Natural killer cell treated with Interleukin-12 subunit alpha and Interleukin-12 subunit beta and Interleukin-15 and Interleukin-18, amount 100 ng/mL, for 72 hours (primary cell): ENCODE measurements around the gene PHLDB1. TPM values are rescaled to one million over a fixed set of nuclear protein-coding genes. Genes with fewer than 3 reads are reported as not detected.
A peak's percentile ranks its signal among the peaks of the same experiment; 100 is the strongest.

Experiments
- ATAC-seq, 2 donors: fragments of 150-1000 bp; cut with Tn5 transposase in 1 of 2; sonication (Bioruptor Pico), chemical (Tn5 transposase) in 1 of 2; 2 replicates each; pipeline ENCODE4 v1.10.0; 2021
- DNase-seq: peaks from one replicate; pipeline ENCODE4 v3.0.0; 2022; ENCODE audit warnings: low spot score
- H3K27ac Mint-ChIP-seq, 2 donors: 1 replicate in 1 of 2; 2 replicates in 1 of 2; pipeline ENCODE4 v1.8.0; 2022; ENCODE audit warnings: mixed read lengths in 2 of 2, mild to moderate bottlenecking in 1 of 2, moderate library complexity in 1 of 2
- H3K27me3 Mint-ChIP-seq, 2 donors: 1 replicate in 1 of 2; 2 replicates in 1 of 2; pipeline ENCODE4 v1.8.0; 2022; ENCODE audit warnings: mixed read lengths in 2 of 2
- H3K36me3 Mint-ChIP-seq: one replicate; pipeline ENCODE4 v1.8.0; 2022; ENCODE audit warnings: mixed read lengths
- H3K4me1 Mint-ChIP-seq, 2 donors: 1 replicate in 1 of 2; 2 replicates in 1 of 2; pipeline ENCODE4 v1.8.0; 2022; ENCODE audit warnings: low read depth in 2 of 2, mixed read lengths in 2 of 2, mild to moderate bottlenecking in 1 of 2
- H3K4me3 Mint-ChIP-seq: one replicate; pipeline ENCODE4 v1.8.0; 2022; ENCODE audit warnings: mixed read lengths
- H3K9me3 Mint-ChIP-seq: 2 replicates; pipeline ENCODE4 v1.8.0; 2022; ENCODE audit warnings: mixed read lengths
- total RNA-seq, 2 donors: library from RNA; stranded (reverse); gene quantifications; one replicate each; pipeline ENCODE4 v1.2.3, GENCODE V29; 2022

PHLDB1 gene
- total RNA-seq, 2 donors from 2014 or later: 0.98 to 2.6 TPM

GRCh38 chr11:118689852-118690552 lies 82.6 kb downstream of the PHLDB1 start:
- peak overlapping the region; percentile 75 for H3K4me3 Mint-ChIP-seq
- H3K27me3 Mint-ChIP-seq: peaks cover 5 to 14% of the 10 kb centered on the region in 2 donors
- H3K4me1 Mint-ChIP-seq: peaks cover 30 to 43% of the 10 kb centered on the region in 2 donors
- H3K36me3 Mint-ChIP-seq: no peaks in the 10 kb centered on the region
- DNase-seq (peak; percentile 87), ATAC-seq (peak; percentile 91 to 95)
- H3K27ac Mint-ChIP-seq: no peak overlapping the region
- H3K9me3 Mint-ChIP-seq: no peaks in the 10 kb centered on the region

GRCh38 chr11:118690553-118691304 lies 83.3 kb downstream of the PHLDB1 start:
- DNase-seq (no peak), ATAC-seq (no peak)
- Mint-ChIP-seq H3K4me3 (peak overlapping the region; percentile 75), H3K27ac (peak overlapping the region; percentile 14 to 27), H3K36me3 (no peaks in the 10 kb centered on the region), H3K4me1 (peaks cover 30 to 43% of the 10 kb centered on the region in 2 donors), H3K27me3 (peaks cover 0 to 10% of the 10 kb centered on the region in 2 donors), H3K9me3 (no peaks in the 10 kb centered on the region)

DNA sequence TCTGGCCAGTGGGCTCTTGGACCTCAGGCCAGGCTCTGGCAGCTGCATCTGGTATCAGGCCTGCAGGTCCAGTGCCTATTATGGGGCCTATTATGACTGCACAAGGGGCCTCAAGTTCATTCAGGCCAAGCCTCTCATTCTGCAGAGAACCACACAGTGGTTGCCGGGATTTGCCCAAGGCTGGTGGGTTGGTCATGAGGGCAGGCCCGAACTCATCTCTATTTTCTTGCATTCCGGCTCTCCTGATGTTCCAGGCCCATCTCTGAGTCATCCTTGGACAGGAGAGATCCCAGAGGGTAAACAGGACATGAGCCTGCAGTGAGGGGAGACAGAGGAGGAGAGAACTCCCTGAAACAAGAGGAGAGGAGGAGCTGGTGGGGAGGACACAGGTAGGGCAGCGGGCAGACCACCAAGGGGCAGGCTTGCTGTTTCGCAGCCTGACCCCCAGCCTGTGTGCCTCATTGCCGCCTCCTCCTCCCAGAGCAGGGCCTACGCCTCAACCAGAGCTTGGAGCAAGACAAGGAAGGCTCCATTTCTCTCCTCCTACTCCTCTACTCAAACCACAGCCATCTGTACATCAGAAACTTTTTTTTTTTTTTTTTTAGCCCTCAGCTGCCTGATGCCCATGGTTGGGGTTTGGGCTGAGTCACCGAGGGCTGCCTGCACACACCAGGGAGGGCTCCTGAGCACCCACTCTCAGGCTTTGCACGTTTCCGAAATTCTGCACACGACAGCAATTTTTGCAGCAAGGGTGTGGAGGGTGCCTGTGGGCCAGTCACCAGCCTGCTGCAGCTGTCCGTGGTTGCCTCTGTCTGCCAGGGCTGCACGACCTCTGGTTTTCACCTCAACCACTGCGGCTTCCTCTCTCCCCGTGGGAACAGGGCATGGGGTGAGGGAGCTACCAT lies 84.8 kb downstream of the PHLDB1 start:
- H3K27ac Mint-ChIP-seq: peak overlapping the region in 1 of 2 donors; percentile 36
- peaks cover 30 to 43% of the 10 kb centered on the region in 2 donors for H3K4me1 Mint-ChIP-seq
- peak; percentile 25 to 73 for ATAC-seq
- H3K27me3 Mint-ChIP-seq: peaks cover 0 to 6% of the 10 kb centered on the region in 2 donors
- H3K9me3 Mint-ChIP-seq: no peaks in the 10 kb centered on the region
- H3K36me3 Mint-ChIP-seq: no peaks in the 10 kb centered on the region
- DNase-seq: no peak
- H3K4me3 Mint-ChIP-seq: peak overlapping the region; percentile 55

DNA sequence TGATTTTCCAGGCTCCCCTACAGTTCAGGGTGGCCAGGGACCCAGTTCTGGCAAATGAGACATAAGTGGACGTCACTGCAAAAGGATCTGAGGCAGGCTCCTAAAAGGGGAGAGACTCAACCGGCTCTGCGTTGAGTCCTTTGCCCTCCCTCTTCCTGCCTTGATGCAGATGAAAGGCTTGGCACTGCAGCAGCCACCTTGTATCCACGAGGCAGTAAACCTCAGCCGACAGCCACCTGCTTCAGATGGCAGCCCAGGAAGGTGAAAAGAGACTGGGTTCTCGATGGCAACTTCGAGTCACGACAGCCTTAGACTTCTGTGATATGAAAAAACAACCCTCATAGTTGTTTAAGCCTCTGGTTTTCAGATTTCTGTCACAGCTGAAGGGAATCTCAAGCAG lies 86.8 kb downstream of the PHLDB1 start:
- Mint-ChIP-seq H3K4me1 (peaks cover 31 to 33% of the 10 kb centered on the region in 2 donors), H3K27me3 (peaks cover 0 to 3% of the 10 kb centered on the region in 2 donors), H3K9me3 (no peaks in the 10 kb centered on the region), H3K36me3 (no peaks in the 10 kb centered on the region), H3K27ac (peak overlapping the region in 1 of 2 donors; percentile 36), H3K4me3 (no peak overlapping the region)
- no peak for ATAC-seq
- no peak for DNase-seq

GRCh38 chr11:118694771-118695170 lies 87.4 kb downstream of the PHLDB1 start:
- Mint-ChIP-seq H3K36me3 (no peaks in the 10 kb centered on the region), H3K27me3 (peaks cover 0 to 3% of the 10 kb centered on the region in 2 donors), H3K4me1 (peaks cover 37 to 39% of the 10 kb centered on the region in 2 donors), H3K9me3 (no peaks in the 10 kb centered on the region), H3K4me3 (no peak overlapping the region), H3K27ac (no peak overlapping the region)
- DNase-seq: no peak
- ATAC-seq: no peak

- Mint-ChIP-seq H3K4me3 (no peak overlapping the region), H3K27ac (no peak overlapping the region), H3K9me3 (no peaks in the 10 kb centered on the region), H3K4me1 (peaks cover 37 to 38% of the 10 kb centered on the region in 2 donors), H3K36me3 (no peaks in the 10 kb centered on the region), H3K27me3 (peaks cover 0 to 3% of the 10 kb centered on the region in 2 donors)
- DNase-seq: no peak
- no peak for ATAC-seq
Measured at GRCh38 chr11:118696673-118697226, 89.3 kb downstream of the PHLDB1 start.

DNA sequence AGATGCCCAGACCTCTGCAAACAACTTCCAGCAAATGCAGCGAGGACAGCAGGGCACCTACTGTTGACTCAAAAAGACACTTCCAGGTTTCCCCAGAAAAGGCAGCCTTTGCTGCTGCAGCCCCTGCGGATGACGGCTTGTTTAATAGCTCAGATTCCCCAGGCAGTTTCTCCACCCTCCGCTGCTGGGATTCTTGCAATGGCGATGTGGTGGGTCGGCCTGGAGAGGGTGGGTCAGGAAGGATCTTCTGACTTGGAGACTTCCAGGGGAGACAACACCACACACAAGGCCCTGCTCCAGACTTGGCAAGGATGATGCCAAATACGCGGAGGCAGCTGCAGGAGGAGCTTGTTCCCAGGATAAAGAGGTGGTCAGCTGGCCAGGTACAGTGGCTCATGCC lies 89.9 kb downstream of the PHLDB1 start:
- Mint-ChIP-seq H3K9me3 (no peaks in the 10 kb centered on the region), H3K36me3 (no peaks in the 10 kb centered on the region), H3K4me3 (no peak overlapping the region), H3K27me3 (peaks cover 0 to 3% of the 10 kb centered on the region in 2 donors), H3K27ac (no peak overlapping the region), H3K4me1 (peaks cover 31 to 32% of the 10 kb centered on the region in 2 donors)
- DNase-seq (no peak), ATAC-seq (no peak)

DNA sequence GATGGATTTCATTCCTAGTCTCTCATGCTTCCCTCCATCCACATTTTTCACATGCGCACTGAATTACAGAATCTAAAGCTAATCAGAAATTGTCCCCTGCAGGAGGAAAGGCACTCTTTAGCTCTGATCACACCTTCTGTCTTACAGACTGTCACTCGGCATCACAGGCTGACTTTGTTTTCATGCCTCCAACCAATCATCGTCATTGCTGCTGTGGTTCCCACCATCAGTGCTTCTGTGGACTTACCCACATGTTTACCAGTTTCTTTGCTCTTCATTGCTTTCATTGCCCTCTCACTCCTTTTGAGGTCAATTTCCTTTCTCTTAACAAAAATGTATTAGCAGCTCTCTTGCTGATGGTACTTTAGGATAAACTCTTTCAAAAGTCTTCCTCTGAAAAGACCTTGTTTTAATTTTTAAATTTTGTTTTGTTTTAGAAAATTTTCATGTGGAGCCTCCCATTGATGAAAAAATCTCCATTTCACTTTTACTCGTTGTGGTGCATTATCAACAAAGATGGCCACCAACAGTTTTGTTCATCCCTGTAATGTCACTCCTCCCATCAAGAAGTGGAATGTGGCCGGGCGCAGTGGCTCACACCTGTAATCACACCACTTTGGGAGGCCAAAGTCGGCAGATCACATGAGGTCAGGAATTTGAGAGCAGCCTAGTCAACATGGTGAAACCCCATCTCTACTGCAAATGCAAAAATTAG lies 92.2 kb downstream of the PHLDB1 start:
- H3K27me3 Mint-ChIP-seq: no peaks in the 10 kb centered on the region
- no peak for DNase-seq
- ATAC-seq: peak; percentile 75 to 82
- H3K36me3 Mint-ChIP-seq: no peaks in the 10 kb centered on the region
- peak overlapping the region; percentile 21 to 70 for H3K27ac Mint-ChIP-seq
- peaks cover 14% of the 10 kb centered on the region in 2 donors for H3K4me1 Mint-ChIP-seq
- H3K9me3 Mint-ChIP-seq: no peaks in the 10 kb centered on the region
- peak overlapping the region; percentile 27 for H3K4me3 Mint-ChIP-seq

DNA sequence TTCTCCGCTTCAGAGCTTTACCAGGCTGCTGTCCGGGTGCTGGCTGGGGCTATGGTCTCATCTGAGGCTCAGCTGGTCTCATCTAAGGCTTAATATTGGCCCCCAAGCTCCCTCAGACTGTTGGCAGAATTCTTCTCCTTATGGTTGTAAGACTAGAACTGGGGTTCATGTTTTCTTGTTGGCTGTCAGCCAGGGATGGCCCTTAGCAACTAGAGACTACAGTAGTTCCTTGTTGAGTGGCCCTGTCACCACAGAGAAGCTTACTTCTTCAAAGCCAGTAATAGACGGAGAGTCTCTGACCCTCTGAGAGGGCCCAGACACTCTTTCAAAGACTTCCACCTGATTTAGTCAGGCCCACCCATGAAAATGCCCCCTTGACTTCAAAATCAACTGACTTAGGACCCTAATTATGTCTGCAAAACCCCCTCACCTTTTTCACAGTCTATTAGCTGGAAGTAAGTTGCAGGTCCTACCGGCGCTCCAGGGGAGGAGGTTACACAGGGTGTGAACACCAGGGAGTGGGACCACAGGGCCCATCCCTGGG lies 96.2 kb downstream of the PHLDB1 start:
- no peak overlapping the region for H3K27ac Mint-ChIP-seq
- H3K36me3 Mint-ChIP-seq: no peaks in the 10 kb centered on the region
- H3K9me3 Mint-ChIP-seq: no peaks in the 10 kb centered on the region
- DNase-seq (no peak), ATAC-seq (no peak)
- no peak overlapping the region for H3K4me3 Mint-ChIP-seq
- H3K27me3 Mint-ChIP-seq: peaks cover 0 to 5% of the 10 kb centered on the region in 2 donors
- peaks cover 18 to 28% of the 10 kb centered on the region in 2 donors for H3K4me1 Mint-ChIP-seq

GRCh38 chr11:118705111-118705741 lies 97.8 kb downstream of the PHLDB1 start:
- H3K4me3 Mint-ChIP-seq: peak overlapping the region; percentile 44
- no peaks in the 10 kb centered on the region for H3K36me3 Mint-ChIP-seq
- H3K9me3 Mint-ChIP-seq: no peaks in the 10 kb centered on the region
- H3K27ac Mint-ChIP-seq: no peak overlapping the region
- no peak for DNase-seq
- ATAC-seq: peak; percentile 63 to 85
- peaks cover 8 to 17% of the 10 kb centered on the region in 2 donors for H3K4me1 Mint-ChIP-seq
- peaks cover 0 to 5% of the 10 kb centered on the region in 2 donors for H3K27me3 Mint-ChIP-seq

- no peak overlapping the region for H3K4me3 Mint-ChIP-seq
- H3K36me3 Mint-ChIP-seq: no peaks in the 10 kb centered on the region
- no peak for ATAC-seq
- H3K27ac Mint-ChIP-seq: no peak overlapping the region
- peaks cover 4 to 14% of the 10 kb centered on the region in 2 donors for H3K4me1 Mint-ChIP-seq
- H3K27me3 Mint-ChIP-seq: peaks cover 0 to 7% of the 10 kb centered on the region in 2 donors
- no peak for DNase-seq
- no peaks in the 10 kb centered on the region for H3K9me3 Mint-ChIP-seq
Measured at GRCh38 chr11:118705791-118706545, 98.6 kb downstream of the PHLDB1 start.

GRCh38 chr11:118706546-118706825 lies 99.1 kb downstream of the PHLDB1 start:
- no peak for ATAC-seq
- H3K27ac Mint-ChIP-seq: no peak overlapping the region
- H3K36me3 Mint-ChIP-seq: no peaks in the 10 kb centered on the region
- no peaks in the 10 kb centered on the region for H3K9me3 Mint-ChIP-seq
- peaks cover 0 to 7% of the 10 kb centered on the region in 2 donors for H3K27me3 Mint-ChIP-seq
- DNase-seq: no peak
- H3K4me3 Mint-ChIP-seq: no peak overlapping the region
- peaks cover 4 to 14% of the 10 kb centered on the region in 2 donors for H3K4me1 Mint-ChIP-seq
